K562 (cell line): ENCODE results near the gene MOB1B. TPM values are rescaled to one million over a fixed set of nuclear protein-coding genes. Genes with fewer than 3 reads are reported as not detected.

Experiments used
- BACH1 ChIP-seq: fragments of 200-800 bp; sonication (Bioruptor generic); IDR thresholded peaks from 2 replicates; pipeline ENCODE4 v1.6.1; 2016; ENCODE audit warnings: missing genetic modification characterization, missing compliant biosample characterization
- BRCA1 ChIP-seq, 2 experiments: fragments of 450-650 bp in 1 of 2; sonication (generic) in 1 of 2; formaldehyde crosslinking in 1 of 2; IDR thresholded peaks; 2 replicates each; pipeline versions ENCODE4 v1.5.0 to v1.6.1; 2017 to 2020; ENCODE audit warnings: mild to moderate bottlenecking in 1 of 2, missing genetic modification reagents in 1 of 2
- CCAR2 ChIP-seq: fragments of 200-400 bp; formaldehyde crosslinking; IDR thresholded peaks from 2 replicates; pipeline ENCODE4 v1.6.1; 2017; ENCODE audit warnings: mild to moderate bottlenecking, low read depth, low read length
- CHD2 ChIP-seq: IDR thresholded peaks from 2 replicates; pipeline ENCODE4 v1.6.1; 2011; ENCODE audit warnings: low read depth, low read length
- COPS2 ChIP-seq: fragments of 450-650 bp; conservative IDR thresholded peaks from 2 replicates; pipeline ENCODE4 v1.6.1; 2016; ENCODE audit warnings: mild to moderate bottlenecking, moderate library complexity
- CREB5 ChIP-seq: fragments of 250-450 bp; sonication (Bioruptor Pico); IDR thresholded peaks from 2 replicates; pipeline ENCODE4 v1.5.0; 2020; ENCODE audit warnings: mild to moderate bottlenecking
- DDX20 ChIP-seq: fragments of 450-650 bp; IDR thresholded peaks from 2 replicates; pipeline ENCODE4 v1.6.1; 2016; ENCODE audit warnings: missing genetic modification characterization, low read depth, mild to moderate bottlenecking, missing compliant biosample characterization, moderate library complexity
- ELK1 ChIP-seq: sonication (generic); formaldehyde crosslinking; IDR thresholded peaks from 2 replicates; pipeline ENCODE4 v1.8.1; 2022; ENCODE audit warnings: missing genetic modification reagents
- FOXA1 ChIP-seq: fragments of 450-650 bp; IDR thresholded peaks from 2 replicates; pipeline ENCODE4 v1.6.1; 2016; ENCODE audit warnings: mild to moderate bottlenecking, borderline replicate concordance
- FOXJ2 ChIP-seq: fragments of 200-800 bp; sonication (Bioruptor generic); IDR thresholded peaks from 2 replicates; pipeline ENCODE4 v1.6.1; 2016; ENCODE audit warnings: missing genetic modification characterization, missing compliant biosample characterization
- FUS ChIP-seq: fragments of 200-400 bp; formaldehyde crosslinking; optimal IDR thresholded peaks from 2 replicates; pipeline ENCODE3; 2017; ENCODE audit warnings: low read depth, low read length
- GABPB2 ChIP-seq: fragments of 250-450 bp; sonication (Bioruptor Pico); conservative IDR thresholded peaks from 2 replicates; pipeline ENCODE4 v1.5.1; 2021; ENCODE audit warnings: mild to moderate bottlenecking
- GTF2E2 ChIP-seq: fragments of 200-800 bp; sonication (Bioruptor generic); IDR thresholded peaks from 2 replicates; pipeline ENCODE4 v1.6.1; 2016; ENCODE audit warnings: missing genetic modification characterization, missing compliant biosample characterization
- HOXB6 ChIP-seq: fragments of 250-450 bp; sonication (Bioruptor Pico); IDR thresholded peaks from 2 replicates; pipeline ENCODE4 v1.5.1; 2022; ENCODE audit warnings: mild to moderate bottlenecking, borderline replicate concordance
- ILK ChIP-seq: fragments of 450-650 bp; IDR thresholded peaks from 2 replicates; pipeline ENCODE4 v1.6.1; 2016; ENCODE audit warnings: missing genetic modification characterization, low read depth, mild to moderate bottlenecking, missing compliant biosample characterization, moderate library complexity, borderline replicate concordance
- MEF2A ChIP-seq: IDR thresholded peaks from 2 replicates; pipeline ENCODE4 v1.6.1; 2011; ENCODE audit warnings: low read depth, mild to moderate bottlenecking, low read length, moderate library complexity; ENCODE audit not compliant: control insufficient read depth
- POLR2AphosphoS5 ChIP-seq: IDR thresholded peaks from 2 replicates; pipeline ENCODE4 v1.6.1; 2011; ENCODE audit warnings: mild to moderate bottlenecking, low read depth, low read length, moderate library complexity; ENCODE audit not compliant: control insufficient read depth, insufficient read depth
- POLR2B ChIP-seq: fragments of 450-650 bp; IDR thresholded peaks from 2 replicates; pipeline ENCODE4 v1.6.1; 2018; ENCODE audit warnings: low read depth; ENCODE audit not compliant: partially characterized antibody
- POLR3G ChIP-seq: IDR thresholded peaks from 2 replicates; pipeline ENCODE4 v1.6.1; 2011; ENCODE audit not compliant: insufficient read length, insufficient replicate concordance; ENCODE audit errors: extremely low read depth
- RBM34 ChIP-seq: fragments of 200-400 bp; formaldehyde crosslinking; IDR thresholded peaks from 2 replicates; pipeline ENCODE4 v1.6.1; 2018; ENCODE audit warnings: low read length, borderline replicate concordance; ENCODE audit not compliant: insufficient read depth
- RUNX1 ChIP-seq: sonication (generic); IDR thresholded peaks from 2 replicates; pipeline ENCODE4 v1.6.1; 2016; ENCODE audit warnings: antibody characterized with exemption, low read depth
- TSC22D4 ChIP-seq: fragments of 450-650 bp; IDR thresholded peaks from 2 replicates; pipeline ENCODE4 v1.6.1; 2016; ENCODE audit warnings: missing genetic modification characterization, missing biosample characterization, control low read depth
- U2AF1 ChIP-seq: fragments of 200-400 bp; formaldehyde crosslinking; optimal IDR thresholded peaks from 2 replicates; pipeline ENCODE3; 2017; ENCODE audit warnings: mild to moderate bottlenecking, low read depth, low read length, moderate library complexity
- UBTF ChIP-seq, 2 experiments: IDR thresholded peaks; 2 replicates each; pipeline ENCODE4 v1.6.1; 2012; ENCODE audit warnings: improper control_type of control experiment in 2 of 2, low read depth in 2 of 2, low read length in 2 of 2, borderline replicate concordance in 1 of 2
- XRCC4 ChIP-seq: IDR thresholded peaks from one replicate; pipeline ENCODE4 v1.6.1; 2011; ENCODE audit not compliant: insufficient read depth, insufficient read length; ENCODE audit errors: extremely low read depth
- ZSCAN29 ChIP-seq: fragments of 450-650 bp; IDR thresholded peaks from 2 replicates; pipeline ENCODE4 v1.6.1; 2017
- polyA plus RNA-seq, 8 experiments: library from polyadenylated mRNA; depleted of rRNA in 4 of 8; stranded (reverse) in 5 of 8; unstranded in 3 of 8; fragments of >200 nt; fragmentation: Nextera tagmentation in 2 of 8; fragmentation: Illumina TruSeq in 1 of 8; extraction: Ambion mirVana in 2 of 8; extraction: Trizol in 1 of 8; gene quantifications; 2 replicates each; pipeline versions ENCODE4 v1.2.1 to v1.2.3, GENCODE V29; 2011 to 2014; ENCODE audit warnings: inconsistent platforms in 1 of 8, missing spikeins in 1 of 8
- total RNA-seq, 7 experiments: library from RNA; depleted of rRNA in 6 of 7; stranded (reverse); fragments of >200 nt in 6 of 7; fragmentation: Illumina TruSeq in 2 of 7; extraction: Trizol in 2 of 7; gene quantifications; 2 replicates each; pipeline versions ENCODE4 v1.2.1 to v1.2.3, GENCODE V29; 2011 to 2021; ENCODE audit warnings: low replicate concordance in 1 of 7

Gene MOB1B
- total and polyA plus RNA-seq, 9 of the 15 experiments (the other 6 are each of a cell fraction or from before 2014, with no cell fraction given), result 8.4 to 37.8 (median 19.0) TPM

- TF ChIP-seq BACH1 (tag) (no peak), FOXJ2 (tag) (no peak), ELK1 (CRISPR knock-in tag) (no peak), MEF2A (no peak), TSC22D4 (tag) (no peak), GABPB2 (CRISPR knock-in tag) (no peak), FUS (no peak), BRCA1 (IDR thresholded peaks at IDR 0.05) (no peak), BRCA1 (CRISPR knock-in tag; IDR thresholded peaks at IDR 0.05) (no peak), ILK (tag) (no peak), POLR2AphosphoS5 (peak; percentile 79), RUNX1 (no peak), UBTF (IDR thresholded peaks at IDR 0.05; ENCODE audit: borderline replicate concordance in 1 of 2, low read depth in 2 of 2, low read length in 2 of 2) (peak; percentile 49 to 60; a peak in 2 of 4 replicates), FOXA1 (no peak), CREB5 (no peak), CHD2 (peak; percentile 93), RBM34 (no peak), POLR2B (peak; percentile 82), CCAR2 (no peak), HOXB6 (CRISPR knock-in tag) (no peak), DDX20 (tag) (no peak), U2AF1 (no peak), XRCC4 (no peak), COPS2 (no peak), GTF2E2 (tag) (no peak), POLR3G (no peak), ZSCAN29 (no peak)
Observed at GRCh38 chr4:70901984-70902576, at the start of gene MOB1B (continued).
